Ishikawa (cell line): ENCODE results near the gene UBE3D.

Experiments
- CEBPB ChIP-seq: IDR thresholded peaks from 2 replicates; pipeline ENCODE4 v1.6.1; 2012
- CREB1 ChIP-seq: IDR thresholded peaks from 2 replicates; pipeline ENCODE4 v1.6.1; 2012; ENCODE audit warnings: low read depth
- EGR1 ChIP-seq: IDR thresholded peaks from 2 replicates; pipeline ENCODE4 v1.6.1; 2012
- EP300 ChIP-seq: IDR thresholded peaks from 2 replicates; pipeline ENCODE4 v1.6.1; 2012; ENCODE audit warnings: borderline replicate concordance
- MAX ChIP-seq: IDR thresholded peaks from 2 replicates; pipeline ENCODE4 v1.6.1; 2012
- RAD21 ChIP-seq: IDR thresholded peaks from 2 replicates; pipeline ENCODE4 v1.6.1; 2012; ENCODE audit warnings: low read depth
- TAF1 ChIP-seq: IDR thresholded peaks from 2 replicates; pipeline ENCODE4 v1.6.1; 2012; ENCODE audit warnings: low read depth, mild to moderate bottlenecking
- TCF12 ChIP-seq: IDR thresholded peaks from 2 replicates; pipeline ENCODE4 v1.6.1; 2012; ENCODE audit warnings: low read depth
- TEAD4 ChIP-seq: IDR thresholded peaks from 2 replicates; pipeline ENCODE4 v1.6.1; 2012
- YY1 ChIP-seq: IDR thresholded peaks from 2 replicates; pipeline ENCODE4 v1.6.1; 2012; ENCODE audit warnings: low read depth
- ZBTB7A ChIP-seq: IDR thresholded peaks from 2 replicates; pipeline ENCODE4 v1.6.1; 2012; ENCODE audit warnings: low read depth
- TF ChIP-seq, protein P1 (sequence below): IDR thresholded peaks from 2 replicates; pipeline ENCODE4 v1.6.1; 2012; ENCODE audit warnings: low read depth, mild to moderate bottlenecking
- TF ChIP-seq, protein P2 (sequence below): IDR thresholded peaks from 2 replicates; pipeline ENCODE4 v1.6.1; 2012

DNA sequence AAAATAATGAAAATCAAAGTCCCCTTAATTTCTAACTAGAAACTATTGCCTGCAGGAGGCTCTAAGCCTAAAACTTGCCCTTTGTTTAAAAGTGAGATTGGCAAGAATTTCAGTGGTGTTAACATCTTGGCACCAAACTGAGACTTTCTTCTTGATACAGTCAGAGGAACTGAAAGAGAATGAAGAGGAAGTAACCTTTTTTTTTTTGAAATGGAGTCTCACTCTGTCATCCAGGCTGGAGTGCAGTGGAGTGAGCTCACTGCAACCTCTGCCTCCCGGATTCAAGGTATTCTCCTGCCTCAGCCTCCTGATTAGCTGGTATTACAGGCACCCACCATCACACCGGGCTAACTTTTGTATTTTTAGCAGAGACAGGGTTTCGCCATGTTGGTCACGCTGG, 5.4 kb upstream of the UBE3D start:
- TF ChIP-seq EP300 (no peak), TAF1 (no peak), CEBPB (no peak), CREB1 (no peak), TEAD4 (no peak), RAD21 (no peak), TCF12 (no peak), EGR1 (no peak), YY1 (no peak), MAX (no peak), ZBTB7A (no peak)
- TF ChIP-seq, protein P1, sequence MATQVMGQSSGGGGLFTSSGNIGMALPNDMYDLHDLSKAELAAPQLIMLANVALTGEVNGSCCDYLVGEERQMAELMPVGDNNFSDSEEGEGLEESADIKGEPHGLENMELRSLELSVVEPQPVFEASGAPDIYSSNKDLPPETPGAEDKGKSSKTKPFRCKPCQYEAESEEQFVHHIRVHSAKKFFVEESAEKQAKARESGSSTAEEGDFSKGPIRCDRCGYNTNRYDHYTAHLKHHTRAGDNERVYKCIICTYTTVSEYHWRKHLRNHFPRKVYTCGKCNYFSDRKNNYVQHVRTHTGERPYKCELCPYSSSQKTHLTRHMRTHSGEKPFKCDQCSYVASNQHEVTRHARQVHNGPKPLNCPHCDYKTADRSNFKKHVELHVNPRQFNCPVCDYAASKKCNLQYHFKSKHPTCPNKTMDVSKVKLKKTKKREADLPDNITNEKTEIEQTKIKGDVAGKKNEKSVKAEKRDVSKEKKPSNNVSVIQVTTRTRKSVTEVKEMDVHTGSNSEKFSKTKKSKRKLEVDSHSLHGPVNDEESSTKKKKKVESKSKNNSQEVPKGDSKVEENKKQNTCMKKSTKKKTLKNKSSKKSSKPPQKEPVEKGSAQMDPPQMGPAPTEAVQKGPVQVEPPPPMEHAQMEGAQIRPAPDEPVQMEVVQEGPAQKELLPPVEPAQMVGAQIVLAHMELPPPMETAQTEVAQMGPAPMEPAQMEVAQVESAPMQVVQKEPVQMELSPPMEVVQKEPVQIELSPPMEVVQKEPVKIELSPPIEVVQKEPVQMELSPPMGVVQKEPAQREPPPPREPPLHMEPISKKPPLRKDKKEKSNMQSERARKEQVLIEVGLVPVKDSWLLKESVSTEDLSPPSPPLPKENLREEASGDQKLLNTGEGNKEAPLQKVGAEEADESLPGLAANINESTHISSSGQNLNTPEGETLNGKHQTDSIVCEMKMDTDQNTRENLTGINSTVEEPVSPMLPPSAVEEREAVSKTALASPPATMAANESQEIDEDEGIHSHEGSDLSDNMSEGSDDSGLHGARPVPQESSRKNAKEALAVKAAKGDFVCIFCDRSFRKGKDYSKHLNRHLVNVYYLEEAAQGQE: no peak
- TF ChIP-seq, protein P2, sequence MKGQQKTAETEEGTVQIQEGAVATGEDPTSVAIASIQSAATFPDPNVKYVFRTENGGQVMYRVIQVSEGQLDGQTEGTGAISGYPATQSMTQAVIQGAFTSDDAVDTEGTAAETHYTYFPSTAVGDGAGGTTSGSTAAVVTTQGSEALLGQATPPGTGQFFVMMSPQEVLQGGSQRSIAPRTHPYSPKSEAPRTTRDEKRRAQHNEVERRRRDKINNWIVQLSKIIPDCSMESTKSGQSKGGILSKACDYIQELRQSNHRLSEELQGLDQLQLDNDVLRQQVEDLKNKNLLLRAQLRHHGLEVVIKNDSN: no peak
